Measurements from ENCODE around the gene DOK5. TPM values are rescaled to one million over a fixed set of nuclear protein-coding genes. Genes with fewer than 3 reads are reported as not detected.

The DOK5 gene
- total RNA-seq, 1 donor, result 85.6 TPM

GRCh38 chr20:54485631-54486030, 10.2 kb downstream of the DOK5 start:
- no peak for TF ChIP-seq CTCF (IDR thresholded peaks at IDR 0.05; ENCODE audit: insufficient read depth, low read length)
- no peak overlapping the region for H3K4me3 ChIP-seq (ENCODE audit: low read depth, low read length)
- peak; percentile 18 for DNase-seq (ENCODE audit: low read depth)

GRCh38 chr20:54486585-54486984, 11.2 kb downstream of the DOK5 start:
- no peak for DNase-seq (ENCODE audit: low read depth)
- no peak for TF ChIP-seq CTCF (IDR thresholded peaks at IDR 0.05; ENCODE audit: insufficient read depth, low read length)
- no peak overlapping the region for H3K4me3 ChIP-seq (ENCODE audit: low read depth, low read length)

GRCh38 chr20:54488442-54488841, 13.0 kb downstream of the DOK5 start:
- TF ChIP-seq CTCF (IDR thresholded peaks at IDR 0.05; ENCODE audit: insufficient read depth, low read length), result no peak
- no peak for DNase-seq (ENCODE audit: low read depth)

GRCh38 chr20:54491506-54491905, 16.1 kb downstream of the DOK5 start:
- DNase-seq (ENCODE audit: low read depth), result no peak
- H3K4me3 ChIP-seq (ENCODE audit: low read depth, low read length), result no peak overlapping the region
- no peak for TF ChIP-seq CTCF (IDR thresholded peaks at IDR 0.05; ENCODE audit: insufficient read depth, low read length)

More at GRCh38 chr20:54488442-54488841, 13.0 kb downstream of the DOK5 start:
- H3K4me3 ChIP-seq (ENCODE audit: low read depth, low read length), result no peak overlapping the region

GRCh38 chr20:54494303-54495006, 19.1 kb downstream of the DOK5 start:
- no peak overlapping the region for H3K4me3 ChIP-seq (ENCODE audit: low read depth, low read length)
- no peak for TF ChIP-seq CTCF (IDR thresholded peaks at IDR 0.05; ENCODE audit: insufficient read depth, low read length)
- no peak for DNase-seq (ENCODE audit: low read depth)

- TF ChIP-seq CTCF (IDR thresholded peaks at IDR 0.05; ENCODE audit: insufficient read depth, low read length), result no peak
- peak; percentile 50 for DNase-seq (ENCODE audit: low read depth)
- H3K4me3 ChIP-seq (ENCODE audit: low read depth, low read length), result no peak overlapping the region
Measured at GRCh38 chr20:54497931-54498718, 22.7 kb downstream of the DOK5 start.

Data from fibroblast of the aortic adventitia (primary cell).